ENCODE data around the gene BCL2. TPM values are rescaled to one million over a fixed set of nuclear protein-coding genes. Genes with fewer than 3 reads are reported as not detected.

BCL2 gene
- total and polyA plus RNA-seq, 9 of the 15 experiments (the other 6 are each of a cell fraction or from before 2014, with no cell fraction given), result 0.10 to 1.1 (median 0.65) TPM

GRCh38 chr18:63147973-63148372 is 171.6 kb downstream of the BCL2 start:
- Histone ChIP-seq H2AFZ (ENCODE audit: low read depth, low read length) (no peak overlapping the region), H3K4me3 (no peak overlapping the region), H3K4me1 (replicated peaks in 1 of 2; ENCODE audit: control insufficient read depth in 2 of 2, insufficient read depth in 2 of 2, low read length in 2 of 2) (no peaks in the 10 kb centered on the region), H4K20me1 (replicated peaks; ENCODE audit: control insufficient read depth, insufficient read depth, low read length) (no peaks in the 10 kb centered on the region), H3K79me2 (ENCODE audit: control insufficient read depth, insufficient read depth, low read length) (no peaks in the 10 kb centered on the region), H3K9me1 (ENCODE audit: control insufficient read depth, insufficient read depth, low read length) (no peaks in the 10 kb centered on the region), H3K9me3 (replicated peaks; ENCODE audit: control insufficient read depth, insufficient read depth, low read depth, low read length) (no peaks in the 10 kb centered on the region), H3K27ac (ENCODE audit: extremely low read depth, low read depth, low read length) (no peak overlapping the region), H3K36me3 (ENCODE audit: control insufficient read depth, insufficient read depth, low read length) (no peaks in the 10 kb centered on the region), H3K27me3 (ENCODE audit: control insufficient read depth in 2 of 2, insufficient read depth in 2 of 2, low read length in 2 of 2) (peaks cover 16 to 28% of the 10 kb centered on the region in 2 experiments; a peak in 3 of 5 replicates), H3K4me2 (ENCODE audit: insufficient read depth, low read length) (no peak overlapping the region), H3K9ac (ENCODE audit: insufficient read depth in 1 of 2, low read depth in 2 of 2, low read length in 2 of 2) (no peak overlapping the region)
- WGBS (ENCODE audit: insufficient coverage, low coverage, missing lambda C conversion rate), result 0% methylated on average over 5 of the region's 6 CpGs
- TF ChIP-seq ZNF217 (CRISPR knock-in tag; IDR thresholded peaks at IDR 0.05), result no peak
- TF ChIP-seq ZNF41 (CRISPR knock-in tag; conservative IDR thresholded peaks at IDR 0.05), result no peak
- no peak for TF ChIP-seq ZNF644 (tag; IDR thresholded peaks at IDR 0.05; ENCODE audit: low read depth)
- TF ChIP-seq BRD4 (IDR thresholded peaks at IDR 0.05), result no peak
- no peak for TF ChIP-seq POLR2H (tag; IDR thresholded peaks at IDR 0.05; ENCODE audit: low read depth)
- TF ChIP-seq ZNF184 (CRISPR knock-in tag; IDR thresholded peaks at IDR 0.05), result no peak
- no peak for TF ChIP-seq ZSCAN29 (IDR thresholded peaks at IDR 0.05)
- no peak for TF ChIP-seq ZKSCAN8 (CRISPR knock-in tag; IDR thresholded peaks at IDR 0.05)
- no peak for TF ChIP-seq ZEB2 (IDR thresholded peaks at IDR 0.05)
- no peak for TF ChIP-seq NR2C2 (CRISPR knock-in tag; IDR thresholded peaks at IDR 0.05)
- no peak for TF ChIP-seq NR2C2 (tag; IDR thresholded peaks at IDR 0.05)
- no peak for FAIRE-seq
- no peak for ATAC-seq
- no peak for DNase-seq (ENCODE audit: extremely low read depth in 1 of 4, low spot score in 3 of 4)
- no TSS peak for BruUV-seq (replicated peaks)
- in situ Hi-C loops (cut with MboI), result no loop called here
- intact Hi-C loops (cut with micrococcal nuclease), result no loop called here
- ChIA-PET CTCF (ENCODE audit: low intra/inter-chr PET ratio) (no interaction called here), POLR2A (interaction anchor here (0.7 to 1.1 kb wide), 2 partner anchors 9 to 99 kb away, joined by 3 read pairs; no protein-coding TSS in a partner anchor)

All from K562 (cell line).